ENCODE measurements around the gene SAMD4B. TPM values are rescaled to one million over a fixed set of nuclear protein-coding genes. Genes with fewer than 3 reads are reported as not detected.

SAMD4B gene
- polyA plus RNA-seq, 3 donors, result 34.3 to 79.0 (median 77.6) TPM

DNA sequence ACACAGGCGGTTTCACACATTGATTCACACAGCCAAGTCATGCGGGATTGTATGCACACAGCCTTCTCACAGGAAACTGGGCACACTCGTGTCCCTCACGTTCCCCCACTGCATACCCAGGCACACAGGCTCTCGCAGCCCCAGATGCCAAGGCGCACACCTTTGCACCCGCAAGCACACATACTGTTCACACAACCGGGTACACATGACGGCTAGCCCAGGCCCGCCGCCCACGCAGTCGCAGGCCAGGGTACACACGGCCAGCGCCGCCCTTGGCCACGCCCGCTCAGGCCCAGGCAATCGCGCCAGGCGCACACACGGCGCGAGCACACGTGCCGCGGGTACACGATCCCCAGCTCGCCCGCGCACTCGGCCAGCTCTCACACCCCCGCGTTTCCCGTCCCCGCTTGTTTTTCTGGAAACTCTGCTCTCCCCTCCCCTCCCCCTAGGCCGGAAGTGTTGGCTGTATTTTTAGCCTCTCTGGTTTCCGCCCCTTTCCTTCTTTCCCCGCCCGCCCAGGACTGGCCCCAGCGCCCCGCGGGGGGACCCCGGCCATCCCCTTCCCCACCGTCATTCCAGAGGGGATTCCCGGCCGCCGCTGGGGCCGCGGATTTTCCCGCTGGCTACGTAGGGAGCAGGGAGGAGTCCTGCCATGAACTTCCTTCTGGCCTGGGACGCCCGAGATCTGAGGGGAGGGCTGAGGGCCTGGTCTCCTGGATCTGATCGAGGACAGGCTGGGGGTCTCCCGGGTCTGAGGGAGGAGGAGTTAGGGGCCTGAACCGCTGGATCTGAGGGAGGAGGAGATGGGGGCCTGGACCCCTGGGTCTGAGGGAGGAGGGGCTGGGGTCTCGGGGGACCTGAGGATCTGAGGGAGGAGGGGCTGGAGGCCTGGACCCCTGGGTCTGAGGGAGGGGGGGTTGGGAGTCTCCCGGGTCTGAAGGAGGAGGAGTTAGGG is 60.4 kb downstream of the SAMD4B start:
- peak overlapping the region; percentile 97 for H3K27ac ChIP-seq (ENCODE audit: low read depth, low read length)
- 1 to 2% (median 2%) methylated on average over 49 to 59 of the region's 59 CpGs for WGBS, 3 donors

DNA sequence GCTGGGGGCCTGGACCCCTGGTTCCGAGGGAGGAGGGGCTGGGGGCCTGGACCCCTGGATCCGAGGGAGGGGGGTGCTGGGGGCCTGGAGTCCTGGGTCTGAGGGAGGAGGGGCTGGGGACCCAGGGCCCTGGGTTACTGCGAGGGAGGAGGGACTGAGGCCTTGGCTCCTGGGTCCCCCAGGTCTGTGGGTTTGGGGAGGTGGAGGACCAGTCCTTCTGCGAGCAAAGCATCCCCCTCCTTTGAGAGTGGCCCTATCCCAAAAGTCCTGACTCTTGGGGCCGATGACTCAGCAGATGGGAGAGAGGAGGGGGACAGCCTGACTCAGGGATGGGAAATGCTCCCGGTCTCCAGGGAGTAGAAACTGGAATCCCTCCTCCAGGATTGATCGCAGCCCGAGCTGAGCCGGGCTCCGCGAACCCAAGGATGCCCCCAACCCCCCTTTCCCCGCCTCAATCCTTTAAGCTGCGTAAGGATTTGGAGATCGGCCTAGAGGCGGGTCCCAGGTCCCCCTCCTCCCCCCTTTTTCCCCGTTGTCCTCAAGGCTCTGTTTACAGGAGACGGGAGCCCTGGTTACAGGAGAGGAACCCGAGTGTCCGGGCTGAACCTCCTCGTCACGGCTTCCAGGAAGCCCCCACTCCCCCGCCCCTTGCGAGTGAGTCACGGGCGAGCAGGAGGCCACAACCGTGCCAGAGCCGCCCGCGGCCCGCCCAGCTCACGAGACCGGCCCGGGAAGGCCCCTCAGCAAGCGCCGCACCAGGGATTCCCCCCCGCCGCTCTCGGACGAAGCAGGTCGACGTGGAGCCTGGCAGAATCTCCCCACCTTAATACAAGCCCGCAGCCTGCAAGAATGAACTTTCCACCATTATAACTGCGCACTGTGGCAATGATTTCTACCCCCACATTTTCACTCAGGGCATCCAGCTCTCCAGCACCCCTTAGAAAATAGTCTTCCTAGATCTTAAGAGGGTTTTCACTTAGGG is 61.4 kb downstream of the SAMD4B start:
- WGBS, 3 donors, result 1 to 35% (median 1%) methylated on average over 41 to 43 of the region's 43 CpGs
- H3K27ac ChIP-seq (ENCODE audit: low read depth, low read length), result peak overlapping the region; percentile 97

DNA sequence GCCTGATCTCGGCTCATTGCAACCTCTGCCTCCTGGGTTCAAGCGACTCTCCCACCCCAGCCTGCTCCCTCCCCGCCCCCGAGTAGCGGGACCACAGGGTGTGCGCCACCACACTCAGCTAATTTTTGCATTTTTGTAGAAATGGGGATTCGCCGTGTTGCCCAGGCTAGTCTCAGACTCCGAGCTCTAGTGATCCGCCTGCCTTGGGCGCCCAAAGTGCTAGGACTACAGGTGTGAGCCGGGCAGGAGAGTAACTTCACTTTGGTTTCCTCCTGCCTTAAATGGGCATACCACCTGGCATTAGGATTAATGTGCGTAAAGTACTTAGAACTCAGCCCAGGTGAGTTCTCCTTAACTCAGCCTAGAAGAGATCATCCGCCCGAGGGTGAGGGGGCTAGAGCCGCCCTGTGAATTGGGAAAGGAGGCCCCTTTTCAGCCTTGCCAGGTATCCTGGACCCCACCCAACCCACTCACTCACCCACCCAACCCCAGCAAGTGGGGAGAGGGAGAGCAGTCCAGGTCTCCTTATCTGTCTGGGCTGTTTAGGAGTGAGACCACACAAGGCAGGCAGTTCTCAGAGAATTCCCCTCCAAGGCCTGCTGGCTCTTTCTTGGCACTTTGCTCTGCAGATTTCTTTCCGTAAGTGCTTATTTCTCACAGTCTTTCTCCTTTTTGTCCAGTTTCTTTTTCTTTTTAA is 63.2 kb downstream of the SAMD4B start:
- WGBS, 3 donors, result 90 to 93% (median 91%) methylated on average over 17 of the region's 17 CpGs
- peak overlapping the region; percentile 93 for H3K27ac ChIP-seq (ENCODE audit: low read depth, low read length)

DNA sequence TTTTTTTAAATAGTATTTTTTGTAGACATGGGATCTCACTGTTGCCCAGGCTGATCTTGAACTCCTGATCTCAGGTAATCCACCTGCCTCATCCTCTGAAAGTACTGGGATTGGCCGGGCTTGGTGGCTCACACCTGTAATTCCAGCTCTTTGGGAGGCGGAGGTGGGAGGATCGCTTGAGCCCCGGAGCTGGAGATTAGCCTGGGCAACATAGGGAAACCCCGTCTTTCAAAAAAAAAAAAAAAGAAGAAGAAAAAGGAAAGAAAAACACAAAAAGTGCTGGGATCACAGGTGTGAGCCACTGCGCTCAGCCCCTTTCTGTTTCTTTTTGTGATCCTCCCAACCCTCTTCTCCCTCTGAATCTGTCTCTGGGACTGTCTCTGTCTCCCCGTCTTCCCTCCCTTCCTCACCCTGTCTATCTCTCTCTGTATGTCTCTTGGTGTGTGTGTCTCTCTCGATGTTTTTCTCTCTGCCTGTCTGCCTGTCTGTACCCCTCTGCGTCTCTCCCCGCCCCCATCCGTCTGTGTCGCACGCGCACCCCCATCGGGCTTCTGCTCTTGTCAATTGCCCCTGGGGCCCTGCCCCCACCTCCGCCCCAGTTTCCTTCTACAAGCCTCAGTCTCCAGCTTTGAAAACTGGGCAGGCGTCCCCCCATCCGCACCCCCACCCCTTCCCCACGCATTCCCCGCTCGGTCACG is 63.9 kb downstream of the SAMD4B start:
- WGBS, 3 donors, result 13 to 14% (median 14%) methylated on average over 22 of the region's 22 CpGs
- peak overlapping the region; percentile 93 for H3K27ac ChIP-seq (ENCODE audit: low read depth, low read length)

DNA sequence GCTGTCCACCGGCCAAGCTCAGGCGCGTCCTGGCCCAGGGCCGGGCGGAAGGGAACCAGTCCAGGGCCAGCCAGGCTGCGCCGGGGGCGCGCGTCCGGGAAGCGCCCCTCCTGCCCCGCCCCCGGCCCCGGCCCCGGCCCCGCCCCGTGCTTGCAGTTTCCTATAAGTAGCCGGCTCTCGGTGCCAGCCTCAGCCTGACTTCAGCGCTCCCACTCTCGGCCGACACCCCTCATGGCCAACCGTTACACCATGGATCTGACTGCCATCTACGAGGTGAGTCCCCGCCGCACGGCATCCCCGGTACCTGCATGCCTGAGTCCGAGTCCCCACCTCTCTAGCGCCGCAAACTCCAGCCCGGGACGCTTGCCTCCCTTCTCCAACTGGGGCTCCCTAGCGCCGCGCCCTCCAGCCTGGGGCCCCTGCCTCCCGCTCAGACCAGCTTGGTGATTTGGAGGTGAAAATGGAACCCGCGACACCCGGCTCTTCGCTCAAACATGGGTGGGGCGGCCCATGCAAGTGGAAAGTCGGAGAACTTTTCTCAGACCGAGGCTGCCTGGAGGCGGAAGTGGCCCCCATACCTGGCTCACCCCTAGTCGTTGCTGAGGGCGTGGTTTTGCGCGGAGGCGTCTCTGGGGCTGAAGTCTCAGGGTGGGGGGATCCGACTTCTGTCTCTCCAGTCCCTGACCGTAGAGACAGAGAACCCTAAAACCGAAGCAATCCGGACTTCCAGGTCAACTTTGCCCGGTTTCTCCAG is 64.6 kb downstream of the SAMD4B start, which contains the start of gene ZFP36:
TSS of gene ZFP36 (plus strand) at position 192 of the 754 bp plus-strand sequence. CDS start at position 250, 58 bp downstream.
- WGBS, 3 donors, result 1% methylated on average over 55 to 56 of the region's 56 CpGs
- peak within 1 kb of the TSS; percentile 94 for H3K27ac ChIP-seq (ENCODE audit: low read depth, low read length)

DNA sequence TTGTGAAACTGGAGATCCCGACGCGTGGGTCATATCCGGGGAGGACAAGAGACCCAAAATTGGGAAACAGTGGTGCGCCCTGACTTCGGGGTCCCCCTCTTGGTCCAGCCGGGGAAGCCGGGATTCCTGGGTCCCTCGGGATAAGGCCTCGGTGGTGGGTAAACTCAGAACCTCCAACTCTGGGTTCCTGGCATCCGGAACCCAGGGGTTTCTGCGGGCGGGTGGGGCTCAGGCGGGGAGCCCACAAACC is 65.1 kb downstream of the SAMD4B start:
- peak overlapping the region; percentile 94 for H3K27ac ChIP-seq (ENCODE audit: low read depth, low read length)
- WGBS, 3 donors, result 0 to 1% (median 0%) methylated on average over 14 of the region's 14 CpGs

GRCh38 chr19:39407660-39408391 is 65.6 kb downstream of the SAMD4B start:
- 6 to 26% (median 13%) methylated on average over 35 to 40 of the region's 40 CpGs for WGBS, 3 donors
- peak overlapping the region; percentile 94 for H3K27ac ChIP-seq (ENCODE audit: low read depth, low read length)

GRCh38 chr19:39408392-39409207 is 66.4 kb downstream of the SAMD4B start:
- 19 to 48% (median 26%) methylated on average over 20 of the region's 20 CpGs for WGBS, 3 donors
- H3K27ac ChIP-seq (ENCODE audit: low read depth, low read length), result peak overlapping the region; percentile 94

- peak overlapping the region; percentile 71 for H3K27ac ChIP-seq (ENCODE audit: low read depth, low read length)
- 0 to 1% (median 1%) methylated on average over 51 to 52 of the region's 52 CpGs for WGBS, 3 donors
Observed at GRCh38 chr19:39409208-39410016, 67.2 kb downstream of the SAMD4B start.

DNA sequence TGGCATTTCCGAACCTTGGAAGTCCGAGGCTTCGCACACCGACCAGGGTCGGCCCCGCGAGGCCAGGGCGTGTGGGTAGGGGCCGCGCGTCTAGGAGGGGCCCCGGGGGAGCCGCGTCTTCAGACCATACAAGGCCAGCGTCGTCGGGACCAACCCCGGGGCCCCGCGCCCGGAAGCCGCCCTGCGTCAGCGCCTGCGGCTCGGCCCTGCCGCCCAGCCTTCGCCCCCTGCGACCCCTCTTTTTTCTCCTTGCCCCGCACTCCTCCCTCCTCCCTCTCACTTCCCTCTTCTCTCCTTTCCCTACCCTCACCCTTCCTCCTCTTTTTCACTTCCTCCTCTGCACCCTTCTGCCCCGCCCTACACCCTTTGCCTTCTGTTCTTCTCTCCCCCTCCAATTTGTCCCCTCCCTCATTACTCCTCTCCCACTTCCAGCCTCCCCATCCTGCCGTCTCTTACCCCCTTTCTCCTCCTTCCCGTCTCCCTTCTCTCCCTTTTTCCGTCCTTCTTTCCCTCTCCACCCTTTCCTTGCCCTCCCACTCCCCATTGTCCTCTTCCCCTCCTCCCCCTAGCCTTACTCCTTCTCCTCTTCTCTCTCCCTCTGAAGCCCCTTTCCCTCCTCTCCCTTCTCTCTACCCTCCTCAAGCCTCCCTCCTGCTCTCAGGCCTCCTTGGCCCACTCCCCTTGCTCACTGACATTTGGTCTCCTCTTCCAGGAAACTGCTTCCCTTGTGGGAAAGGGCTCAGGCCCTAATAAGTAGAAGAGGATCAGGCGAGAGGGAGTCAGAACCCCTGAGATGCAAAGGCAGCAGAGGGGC is 68.0 kb downstream of the SAMD4B start:
- 2 to 4% (median 2%) methylated on average over 18 to 35 of the region's 35 CpGs for WGBS, 3 donors
- H3K27ac ChIP-seq (ENCODE audit: low read depth, low read length), result peak overlapping the region; percentile 71

GRCh38 chr19:39410831-39411080 is 68.5 kb downstream of the SAMD4B start:
- peak overlapping the region; percentile 71 for H3K27ac ChIP-seq (ENCODE audit: low read depth, low read length)
- 38 to 53% (median 53%) methylated on average over 1 of the region's 1 CpG for WGBS, 3 donors

- 6 to 17% (median 13%) methylated on average over 9 of the region's 9 CpGs for WGBS, 3 donors
- H3K27ac ChIP-seq (ENCODE audit: low read depth, low read length), result peak overlapping the region; percentile 71
Observed at GRCh38 chr19:39411081-39411831, 69.0 kb downstream of the SAMD4B start.

- WGBS, 3 donors, result 0 to 1% (median 0%) methylated on average over 7 of the region's 7 CpGs
- peak overlapping the region; percentile 14 for H3K27ac ChIP-seq (ENCODE audit: low read depth, low read length)
Observed at GRCh38 chr19:39411832-39412099, 69.5 kb downstream of the SAMD4B start.

Data from adipose tissue (tissue), 3 donors.